Mammary epithelial cell (primary cell): ENCODE results near the gene TEX55.

Source experiments
- CTCF ChIP-seq, 2 donors: IDR thresholded peaks in 1 of 2; conservative IDR thresholded peaks in 1 of 2; 2 replicates each; pipeline ENCODE4 v1.5.1; 2011 to 2012; ENCODE audit warnings: inconsistent platforms in 2 of 2, low read length in 2 of 2, mild to moderate bottlenecking in 2 of 2, control low read depth in 1 of 2, low read depth in 1 of 2; ENCODE audit not compliant: insufficient read depth in 1 of 2; ENCODE audit errors: extremely low read depth in 1 of 2
- EZH2 ChIP-seq: IDR thresholded peaks from 2 replicates; pipeline ENCODE4 v1.6.1; 2012; ENCODE audit warnings: low read length, inconsistent platforms, borderline replicate concordance

GRCh38 chr3:119184796-119185570 is 39.0 kb downstream of the TEX55 start:
- TF ChIP-seq CTCF (conservative IDR thresholded peaks at IDR 0.05 in 1 of 2, IDR thresholded peaks at IDR 0.05 in 1 of 2; ENCODE audit: extremely low read depth in 1 of 2, insufficient read depth in 1 of 2, low read depth in 1 of 2, low read length in 2 of 2) (no peak), EZH2 (no peak)
